ENCODE data around the gene BEAN1. TPM values are rescaled to one million over a fixed set of nuclear protein-coding genes. Genes with fewer than 3 reads are reported as not detected.

BEAN1 gene
- total RNA-seq, 6 donors from 2014 or later, result 0.22 to 1.0 (median 0.35) TPM; not detected in 2

GRCh38 chr16:66418165-66418962 is 8.7 kb upstream of the BEAN1 start:
- ATAC-seq (ENCODE audit: low FRiP score in 2 of 2) (no peak), DNase-seq (no peak)
- TF ChIP-seq POLR2A (IDR thresholded peaks at IDR 0.05) (no peak), POLR2AphosphoS5 (IDR thresholded peaks at IDR 0.05) (no peak), EP300 (IDR thresholded peaks at IDR 0.05) (no peak)
- TF ChIP-seq, protein P1, sequence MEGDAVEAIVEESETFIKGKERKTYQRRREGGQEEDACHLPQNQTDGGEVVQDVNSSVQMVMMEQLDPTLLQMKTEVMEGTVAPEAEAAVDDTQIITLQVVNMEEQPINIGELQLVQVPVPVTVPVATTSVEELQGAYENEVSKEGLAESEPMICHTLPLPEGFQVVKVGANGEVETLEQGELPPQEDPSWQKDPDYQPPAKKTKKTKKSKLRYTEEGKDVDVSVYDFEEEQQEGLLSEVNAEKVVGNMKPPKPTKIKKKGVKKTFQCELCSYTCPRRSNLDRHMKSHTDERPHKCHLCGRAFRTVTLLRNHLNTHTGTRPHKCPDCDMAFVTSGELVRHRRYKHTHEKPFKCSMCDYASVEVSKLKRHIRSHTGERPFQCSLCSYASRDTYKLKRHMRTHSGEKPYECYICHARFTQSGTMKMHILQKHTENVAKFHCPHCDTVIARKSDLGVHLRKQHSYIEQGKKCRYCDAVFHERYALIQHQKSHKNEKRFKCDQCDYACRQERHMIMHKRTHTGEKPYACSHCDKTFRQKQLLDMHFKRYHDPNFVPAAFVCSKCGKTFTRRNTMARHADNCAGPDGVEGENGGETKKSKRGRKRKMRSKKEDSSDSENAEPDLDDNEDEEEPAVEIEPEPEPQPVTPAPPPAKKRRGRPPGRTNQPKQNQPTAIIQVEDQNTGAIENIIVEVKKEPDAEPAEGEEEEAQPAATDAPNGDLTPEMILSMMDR (IDR thresholded peaks at IDR 0.05), result no peak
- 71 to 73% methylated on average over 9 of the region's 9 CpGs for WGBS, 2 donors
- Histone ChIP-seq H3K36me3 (no peaks in the 10 kb centered on the region), H3K4me1 (no peaks in the 10 kb centered on the region), H3K4me3 (no peak overlapping the region), H3K9me3 (no peaks in the 10 kb centered on the region), H3K27ac (no peak overlapping the region), H3K27me3 (no peaks in the 10 kb centered on the region)

GRCh38 chr16:66419527-66419926 is 7.6 kb upstream of the BEAN1 start:
- WGBS, 2 donors, result 56 to 60% methylated on average over 3 of the region's 3 CpGs
- no peaks in the 10 kb centered on the region for H3K9me3 ChIP-seq
- H3K4me3 ChIP-seq, result no peak overlapping the region
- TF ChIP-seq EP300 (IDR thresholded peaks at IDR 0.05), result no peak
- TF ChIP-seq POLR2AphosphoS5 (IDR thresholded peaks at IDR 0.05), result no peak
- TF ChIP-seq, protein P1 (IDR thresholded peaks at IDR 0.05), result no peak
- no peak for TF ChIP-seq POLR2A (IDR thresholded peaks at IDR 0.05)
- no peaks in the 10 kb centered on the region for H3K27me3 ChIP-seq
- ATAC-seq (ENCODE audit: low FRiP score in 2 of 2), result no peak
- no peak overlapping the region for H3K27ac ChIP-seq
- H3K4me1 ChIP-seq, result no peaks in the 10 kb centered on the region
- no peaks in the 10 kb centered on the region for H3K36me3 ChIP-seq
- no peak for DNase-seq

DNA sequence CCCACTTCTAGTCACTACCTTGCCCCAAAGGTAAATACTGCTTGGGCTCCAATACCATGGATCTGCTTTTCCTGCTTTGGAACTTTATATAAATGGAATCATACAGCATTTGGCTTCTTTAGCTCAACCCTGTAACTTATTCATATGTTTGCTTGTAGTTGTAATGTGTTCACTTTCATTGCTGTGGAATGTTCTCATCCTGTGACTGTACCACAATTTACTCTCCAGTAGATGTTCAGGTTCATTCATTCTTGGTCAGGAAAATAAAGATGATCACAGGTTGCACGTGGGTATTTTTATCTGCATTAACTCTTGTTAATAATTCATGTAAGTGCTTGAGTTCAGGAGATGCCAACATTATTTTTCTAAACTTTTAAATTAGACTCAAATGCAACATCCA is 6.7 kb upstream of the BEAN1 start:
- DNase-seq, result no peak
- Histone ChIP-seq H3K9me3 (no peaks in the 10 kb centered on the region), H3K27ac (no peak overlapping the region), H3K4me1 (no peaks in the 10 kb centered on the region), H3K27me3 (peaks cover 0 to 1% (median 0%) of the 10 kb centered on the region in 4 donors), H3K36me3 (no peaks in the 10 kb centered on the region), H3K4me3 (no peak overlapping the region)
- 52 to 57% methylated on average over 1 of the region's 1 CpG for WGBS, 2 donors
- ATAC-seq (ENCODE audit: low FRiP score in 2 of 2), result no peak
- no peak for TF ChIP-seq EP300 (IDR thresholded peaks at IDR 0.05)
- TF ChIP-seq, protein P1 (IDR thresholded peaks at IDR 0.05), result no peak
- no peak for TF ChIP-seq POLR2A (IDR thresholded peaks at IDR 0.05)
- no peak for TF ChIP-seq POLR2AphosphoS5 (IDR thresholded peaks at IDR 0.05)

- DNase-seq (no peak), ATAC-seq (ENCODE audit: low FRiP score in 2 of 2) (no peak)
- H3K36me3 ChIP-seq, result no peaks in the 10 kb centered on the region
- H3K4me3 ChIP-seq, result no peak overlapping the region
- WGBS, 2 donors, result 78 to 80% methylated on average over 6 of the region's 6 CpGs
- TF ChIP-seq POLR2AphosphoS5 (IDR thresholded peaks at IDR 0.05) (no peak), POLR2A (IDR thresholded peaks at IDR 0.05) (no peak), EP300 (IDR thresholded peaks at IDR 0.05) (no peak)
- TF ChIP-seq, protein P1 (IDR thresholded peaks at IDR 0.05), result no peak
- no peak overlapping the region for H3K27ac ChIP-seq
- peaks cover 6 to 9% (median 7%) of the 10 kb centered on the region in 4 donors for H3K4me1 ChIP-seq
- no peaks in the 10 kb centered on the region for H3K9me3 ChIP-seq
- peaks cover 0 to 14% (median 7%) of the 10 kb centered on the region in 4 donors for H3K27me3 ChIP-seq
Observed at GRCh38 chr16:66421891-66422290, 5.2 kb upstream of the BEAN1 start.

- ATAC-seq (ENCODE audit: low FRiP score in 2 of 2) (no peak), DNase-seq (no peak)
- Histone ChIP-seq H3K27ac (no peak overlapping the region), H3K4me3 (no peak overlapping the region), H3K9me3 (no peaks in the 10 kb centered on the region), H3K4me1 (peaks cover 9 to 11% (median 10%) of the 10 kb centered on the region in 4 donors), H3K36me3 (no peaks in the 10 kb centered on the region), H3K27me3 (peaks cover 0 to 17% (median 10%) of the 10 kb centered on the region in 4 donors)
- TF ChIP-seq POLR2AphosphoS5 (IDR thresholded peaks at IDR 0.05) (no peak), EP300 (IDR thresholded peaks at IDR 0.05) (no peak), POLR2A (IDR thresholded peaks at IDR 0.05) (no peak)
- TF ChIP-seq, protein P1 (IDR thresholded peaks at IDR 0.05), result no peak
- WGBS, 2 donors, result 33 to 63% methylated on average over 2 of the region's 2 CpGs
Observed at GRCh38 chr16:66422366-66422765, 4.7 kb upstream of the BEAN1 start.
